ENCODE results near the gene BCLAF1.

- TF ChIP-seq ATF2 (IDR thresholded peaks at IDR 0.05; ENCODE audit: low read length) (no peak), MAX (IDR thresholded peaks at IDR 0.05) (no peak), EP300 (IDR thresholded peaks at IDR 0.05; ENCODE audit: borderline replicate concordance in 1 of 2, low read depth in 2 of 2, low read length in 2 of 2) (no peak), TCF12 (IDR thresholded peaks at IDR 0.05; ENCODE audit: low read depth, low read length) (no peak), POLR2AphosphoS5 (IDR thresholded peaks at IDR 0.05; ENCODE audit: low read depth, low read length) (no peak), GABPA (IDR thresholded peaks at IDR 0.05; ENCODE audit: borderline replicate concordance, insufficient read depth, low read length) (no peak)
- TF ChIP-seq, protein P1, sequence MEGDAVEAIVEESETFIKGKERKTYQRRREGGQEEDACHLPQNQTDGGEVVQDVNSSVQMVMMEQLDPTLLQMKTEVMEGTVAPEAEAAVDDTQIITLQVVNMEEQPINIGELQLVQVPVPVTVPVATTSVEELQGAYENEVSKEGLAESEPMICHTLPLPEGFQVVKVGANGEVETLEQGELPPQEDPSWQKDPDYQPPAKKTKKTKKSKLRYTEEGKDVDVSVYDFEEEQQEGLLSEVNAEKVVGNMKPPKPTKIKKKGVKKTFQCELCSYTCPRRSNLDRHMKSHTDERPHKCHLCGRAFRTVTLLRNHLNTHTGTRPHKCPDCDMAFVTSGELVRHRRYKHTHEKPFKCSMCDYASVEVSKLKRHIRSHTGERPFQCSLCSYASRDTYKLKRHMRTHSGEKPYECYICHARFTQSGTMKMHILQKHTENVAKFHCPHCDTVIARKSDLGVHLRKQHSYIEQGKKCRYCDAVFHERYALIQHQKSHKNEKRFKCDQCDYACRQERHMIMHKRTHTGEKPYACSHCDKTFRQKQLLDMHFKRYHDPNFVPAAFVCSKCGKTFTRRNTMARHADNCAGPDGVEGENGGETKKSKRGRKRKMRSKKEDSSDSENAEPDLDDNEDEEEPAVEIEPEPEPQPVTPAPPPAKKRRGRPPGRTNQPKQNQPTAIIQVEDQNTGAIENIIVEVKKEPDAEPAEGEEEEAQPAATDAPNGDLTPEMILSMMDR (IDR thresholded peaks at IDR 0.05; ENCODE audit: control extremely low read depth in 1 of 3, insufficient read depth in 1 of 3, low read depth in 1 of 3, low read length in 3 of 3): no peak
Observed at GRCh38 chr6:136230219-136230853, 59.3 kb downstream of the BCLAF1 start.

All from H1 (cell line).